ENCODE measurements around the gene TLN1.

TLN1 gene

GRCh38 chr9:35700942-35701341 is 31.1 kb downstream of the TLN1 start:
- no peak for DNase-seq

DNA sequence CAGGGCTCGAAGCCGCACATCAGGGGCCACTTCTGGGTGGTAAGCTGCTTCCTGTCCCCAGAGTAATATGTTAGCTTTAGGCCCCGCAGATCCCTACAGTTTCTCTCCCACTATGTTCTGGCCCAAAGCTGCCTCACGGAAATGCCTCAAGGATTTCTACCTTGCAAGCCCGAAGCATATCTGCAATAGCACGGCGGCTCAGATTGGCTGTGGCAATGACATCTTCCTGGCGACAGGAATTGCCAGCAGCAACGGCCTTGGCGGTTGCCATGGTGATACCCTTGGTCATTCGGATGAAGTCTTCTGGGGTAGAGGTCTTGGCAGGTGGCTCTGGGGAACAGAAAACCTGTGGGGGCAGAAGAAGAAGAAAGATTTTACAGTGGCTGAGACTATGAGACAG is 32.0 kb downstream of the TLN1 start:
- DNase-seq: no peak

GRCh38 chr9:35698231-35698630 is 33.8 kb downstream of the TLN1 start:
- no peak for DNase-seq

- no peak for DNase-seq
Measured at GRCh38 chr9:35697486-35697885, 34.5 kb downstream of the TLN1 start.

DNA sequence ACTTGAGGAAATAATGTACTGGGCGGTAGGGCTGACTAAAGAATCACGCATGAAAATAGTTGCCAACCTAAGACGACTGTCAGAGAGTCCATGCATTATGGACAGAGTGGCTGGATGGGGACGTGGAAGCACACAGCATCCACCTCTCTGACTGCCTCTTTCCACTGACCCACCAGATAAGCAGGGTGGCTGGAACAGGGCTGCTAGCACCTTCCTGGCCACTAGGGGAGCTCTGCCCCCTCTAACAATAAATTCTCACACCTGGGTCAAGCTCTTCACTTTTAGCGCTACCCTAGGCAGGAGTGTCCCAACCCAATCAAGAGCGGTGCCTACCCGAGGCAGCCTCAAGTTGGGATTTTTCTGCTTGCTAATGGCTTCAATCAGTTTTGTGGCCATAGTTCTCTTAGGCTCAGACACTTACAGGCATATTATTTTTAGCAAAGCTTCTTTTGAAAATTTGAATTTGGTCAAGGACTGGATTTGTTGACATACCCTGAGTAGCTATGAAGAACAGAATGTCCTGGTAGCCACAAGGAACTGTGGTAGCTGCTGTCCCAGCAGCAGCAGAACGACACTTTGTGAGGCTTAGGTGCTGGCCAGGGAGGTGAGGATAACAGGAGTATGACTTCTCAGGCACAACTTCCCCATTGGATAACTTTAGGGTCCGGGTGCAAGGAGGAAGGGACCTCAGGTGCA is 35.3 kb downstream of the TLN1 start:
- peak; percentile 85 for DNase-seq

- no peak for DNase-seq
Measured at GRCh38 chr9:35695943-35696401, 36.0 kb downstream of the TLN1 start.

DNA sequence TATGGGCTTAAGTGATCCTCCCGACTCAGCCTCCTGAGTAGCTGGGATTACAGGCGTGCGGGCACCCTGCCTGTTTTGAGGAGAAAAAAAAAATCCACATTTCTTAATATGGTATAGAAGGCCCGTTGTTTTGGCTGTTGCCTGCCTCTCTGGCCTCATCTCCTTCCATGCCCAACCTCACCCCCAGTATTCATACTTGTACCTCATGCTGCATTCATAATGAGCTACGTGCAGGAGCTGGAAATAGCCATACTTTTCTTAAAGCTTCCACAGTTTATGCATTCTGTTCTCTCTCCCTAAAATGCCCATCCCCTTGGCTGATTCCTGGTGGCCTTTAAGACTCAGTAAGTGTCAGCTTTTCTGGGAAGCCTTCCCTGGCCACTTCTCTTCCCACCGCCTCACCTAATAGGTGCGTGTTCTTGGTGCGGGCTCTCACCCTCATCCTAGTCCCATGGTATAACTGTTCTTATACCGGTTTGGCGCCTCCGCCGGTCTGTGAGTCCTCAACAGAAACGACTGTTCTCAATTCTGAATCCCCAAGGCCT is 40.2 kb downstream of the TLN1 start:
- DNase-seq: no peak

DNA sequence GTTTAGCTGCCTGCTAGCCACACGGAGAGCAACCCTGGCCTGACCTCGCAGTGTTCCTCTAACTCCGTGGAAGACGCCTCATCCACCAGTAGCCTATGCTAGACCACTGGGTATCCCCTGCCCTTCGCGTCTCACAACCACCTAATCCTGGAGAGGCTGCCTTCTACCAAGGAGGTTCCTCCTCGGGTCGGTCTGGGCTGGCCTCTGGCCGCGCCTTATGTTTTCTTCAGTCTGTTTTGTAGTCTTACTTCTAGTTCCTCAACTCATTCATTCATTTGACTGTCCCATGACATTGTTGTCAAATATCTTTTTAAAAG is 40.7 kb downstream of the TLN1 start:
- no peak for DNase-seq

DNA sequence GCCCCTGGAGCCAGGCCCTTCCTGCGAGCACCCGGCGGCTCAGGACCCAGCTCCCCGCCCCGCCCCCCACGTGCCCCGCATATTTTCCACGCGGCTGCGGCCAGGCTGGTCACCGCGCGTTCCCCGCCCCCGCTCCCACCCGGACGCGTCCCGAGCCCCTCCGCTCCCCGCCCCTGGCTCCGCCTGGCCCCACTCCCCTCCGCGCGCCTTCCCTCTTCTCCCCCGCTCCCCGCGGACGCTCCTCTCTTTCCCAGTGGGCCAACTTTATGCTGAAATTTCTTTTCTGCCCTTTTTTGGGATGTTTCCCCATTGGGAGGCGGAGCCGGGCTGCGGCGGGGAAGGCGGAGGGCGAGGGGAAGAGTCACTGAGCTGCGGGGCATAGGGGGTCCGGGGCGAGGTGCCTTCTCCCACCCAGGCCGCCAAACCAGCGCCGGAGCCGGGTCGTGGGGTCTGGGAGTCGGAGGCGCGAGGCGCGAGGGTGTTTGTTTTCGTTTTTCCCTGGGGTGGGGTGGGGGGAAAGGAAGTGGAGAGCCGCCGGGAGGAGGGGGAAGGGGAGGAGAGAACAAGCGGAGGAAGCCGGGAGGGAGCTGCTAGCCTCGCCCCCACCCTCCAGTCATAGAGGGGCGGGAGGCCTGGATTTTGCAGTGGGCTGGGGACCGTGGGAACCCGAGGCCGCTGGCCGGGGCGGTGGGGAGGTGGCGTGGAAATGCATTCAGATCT is 41.2 kb downstream of the TLN1 start:
- peak; percentile 79 for DNase-seq

DNA sequence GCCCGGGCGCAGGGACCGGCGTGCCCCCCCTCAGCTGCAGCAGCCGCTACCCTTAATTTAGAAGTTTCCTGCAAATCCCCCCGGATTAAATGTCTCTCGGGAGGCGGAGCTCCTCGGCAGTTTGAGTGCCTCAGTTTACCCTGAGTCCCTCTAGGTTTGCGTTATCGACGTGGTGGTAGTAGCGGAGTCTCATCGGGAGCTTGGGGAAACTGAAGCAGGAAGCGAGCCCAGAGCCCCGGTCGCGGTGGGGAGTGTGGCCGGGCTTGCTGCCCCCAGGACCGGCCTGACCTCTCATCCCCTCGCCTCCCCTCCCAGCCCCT is 41.7 kb downstream of the TLN1 start:
- no peak for DNase-seq

DNA sequence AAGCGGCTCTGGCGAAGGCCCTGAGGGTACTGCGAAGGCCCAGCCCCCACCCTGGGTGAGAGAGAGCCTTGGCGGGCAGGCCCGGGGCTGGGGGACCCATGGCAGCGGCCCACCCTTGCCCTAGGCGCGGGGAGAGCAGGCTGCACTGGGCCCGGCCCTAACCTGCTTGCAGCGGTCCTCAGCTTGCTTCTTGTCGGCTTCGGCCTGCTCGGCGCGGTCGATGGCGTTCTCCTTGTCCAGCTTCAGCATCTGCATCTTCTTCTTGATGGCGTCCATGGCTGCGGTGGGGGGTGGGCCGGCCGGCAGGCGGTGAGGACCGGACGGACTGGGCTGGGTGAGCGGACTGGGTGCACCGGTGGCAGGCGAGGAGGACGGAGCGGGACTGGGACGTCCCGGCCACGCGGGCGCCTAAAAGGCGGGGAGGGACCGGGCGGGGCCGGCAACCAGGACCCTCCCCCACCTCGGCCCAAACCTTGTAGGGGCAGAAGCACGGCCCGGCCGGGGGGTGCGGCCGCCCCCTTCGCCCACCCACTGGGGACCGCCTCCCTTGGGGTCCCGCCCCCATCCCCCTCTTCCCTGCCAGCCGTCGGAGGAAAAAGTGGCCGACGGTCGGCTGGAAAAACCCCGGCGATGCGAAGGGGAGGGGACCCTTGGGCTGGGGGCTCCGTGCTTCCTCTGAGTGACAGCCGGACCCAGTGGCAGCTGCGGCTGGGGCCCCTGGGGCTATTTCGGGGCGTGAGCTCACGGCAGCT is 42.3 kb downstream of the TLN1 start, which contains the start of gene TPM2:
TPM2 (minus strand) TSS at position 384 of the 752 bp plus-strand sequence; CDS start at position 276, 108 bp downstream.
- DNase-seq: no peak

DNA sequence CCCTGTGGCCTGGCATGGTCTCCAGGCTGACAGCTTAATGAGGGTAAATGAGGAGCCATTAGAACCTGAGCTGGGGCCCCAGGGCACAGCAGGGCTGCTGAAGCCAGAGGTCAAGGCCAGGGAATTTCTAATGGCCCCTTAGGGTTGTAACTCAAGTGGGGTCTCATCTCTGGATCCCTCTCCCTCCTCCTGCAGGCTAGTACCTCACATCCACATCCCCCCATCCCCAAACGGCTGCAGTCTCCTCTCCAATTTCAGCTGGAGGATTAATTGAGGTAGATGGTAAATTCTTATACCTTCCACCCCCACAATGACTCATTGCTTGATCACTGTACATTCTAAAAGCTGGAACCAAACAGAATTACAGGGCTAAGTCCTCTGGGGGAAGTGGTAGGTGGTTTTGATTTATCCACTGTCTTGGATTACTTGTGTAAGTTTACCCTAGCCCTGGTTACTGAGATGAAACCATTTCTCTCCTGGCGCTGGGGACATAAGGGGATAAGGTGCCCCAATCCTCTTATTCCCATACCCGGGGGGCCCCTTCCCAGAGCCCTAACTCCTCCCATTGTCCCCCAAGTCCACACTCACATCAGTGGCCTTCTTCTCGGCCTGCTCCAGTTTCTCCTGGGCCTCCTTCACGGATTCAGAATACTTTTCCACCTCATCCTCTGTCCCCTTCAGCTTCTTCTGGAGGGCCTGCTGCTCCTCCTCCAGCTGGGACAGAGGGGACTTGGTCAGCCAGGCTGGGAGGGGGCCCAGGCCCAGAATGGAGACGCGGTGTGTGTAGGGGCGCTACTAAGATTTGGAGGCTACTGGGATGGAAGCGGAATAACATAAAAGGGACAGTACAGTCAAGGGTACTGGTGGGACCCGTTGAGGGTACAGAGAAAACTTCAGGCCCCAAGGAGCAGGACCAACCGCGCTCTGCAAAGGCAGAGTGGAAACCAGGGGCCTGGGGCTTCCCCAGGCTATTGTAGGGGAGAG is 43.1 kb downstream of the TLN1 start:
- DNase-seq: no peak

- no peak for DNase-seq
Measured at GRCh38 chr9:35687972-35688557, 43.9 kb downstream of the TLN1 start.

DNA sequence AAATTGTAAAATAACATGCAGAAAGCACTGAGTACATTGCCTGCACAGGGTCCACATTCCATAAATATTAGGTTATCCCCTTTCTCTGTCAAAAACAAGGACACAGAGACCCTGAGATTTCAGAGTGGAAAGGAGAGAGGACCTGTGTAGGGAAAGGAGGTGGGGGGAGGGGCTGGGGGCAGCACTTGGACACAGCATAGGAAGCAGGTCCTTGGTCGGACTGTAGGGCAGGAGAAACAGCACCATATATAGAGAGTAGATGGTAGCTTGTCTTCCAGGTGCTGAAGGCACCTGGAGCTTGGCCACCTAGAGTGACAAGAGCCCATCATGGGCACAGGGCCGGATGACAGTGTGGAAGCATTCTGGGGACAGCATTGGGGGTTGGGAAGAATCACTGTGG is 44.7 kb downstream of the TLN1 start:
- DNase-seq: no peak

- no peak for DNase-seq
Measured at GRCh38 chr9:35686222-35687203, 45.5 kb downstream of the TLN1 start.

- no peak for DNase-seq
Measured at GRCh38 chr9:35685506-35685905, 46.5 kb downstream of the TLN1 start.

DNA sequence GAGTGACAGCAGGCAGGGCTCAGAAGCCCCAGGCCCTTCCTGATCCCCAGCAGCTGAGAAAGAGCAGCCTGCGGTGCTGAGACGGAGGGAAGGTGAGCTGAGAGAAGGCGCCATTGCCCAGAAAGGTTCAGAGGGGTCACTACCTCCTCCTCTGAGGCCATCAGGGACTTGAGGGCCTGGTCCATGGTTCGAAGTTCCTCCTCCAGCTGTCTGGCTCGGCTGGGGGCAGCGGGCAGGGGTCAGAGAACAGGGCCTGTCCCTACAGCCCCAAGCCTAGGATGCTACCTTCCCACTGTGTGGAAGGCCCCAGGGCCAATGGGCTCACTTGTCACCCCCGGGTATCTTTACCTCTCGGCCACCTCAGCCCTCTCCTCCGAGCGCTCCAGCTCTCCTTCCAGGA is 47.1 kb downstream of the TLN1 start:
- no peak for DNase-seq

DNA sequence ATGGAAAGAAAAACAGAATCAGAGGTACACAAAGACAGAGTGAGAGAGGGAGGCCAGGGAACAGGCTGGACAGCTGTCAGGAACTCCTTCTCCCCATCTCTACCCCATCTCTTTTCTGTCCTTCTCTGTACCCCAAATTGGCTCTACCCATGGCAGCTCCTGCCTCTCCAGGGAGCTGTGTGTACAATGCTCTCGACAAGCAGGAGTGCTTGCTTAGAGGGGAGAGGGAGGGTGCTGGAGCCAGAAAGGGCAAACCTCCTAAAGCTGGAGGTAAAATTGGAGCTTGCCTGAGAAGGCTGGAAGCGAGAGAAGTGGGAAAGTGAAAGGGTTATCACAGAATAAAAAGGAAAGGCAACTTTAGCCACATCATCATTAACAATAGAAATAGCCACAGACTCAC is 48.7 kb downstream of the TLN1 start:
- no peak for DNase-seq

DNA sequence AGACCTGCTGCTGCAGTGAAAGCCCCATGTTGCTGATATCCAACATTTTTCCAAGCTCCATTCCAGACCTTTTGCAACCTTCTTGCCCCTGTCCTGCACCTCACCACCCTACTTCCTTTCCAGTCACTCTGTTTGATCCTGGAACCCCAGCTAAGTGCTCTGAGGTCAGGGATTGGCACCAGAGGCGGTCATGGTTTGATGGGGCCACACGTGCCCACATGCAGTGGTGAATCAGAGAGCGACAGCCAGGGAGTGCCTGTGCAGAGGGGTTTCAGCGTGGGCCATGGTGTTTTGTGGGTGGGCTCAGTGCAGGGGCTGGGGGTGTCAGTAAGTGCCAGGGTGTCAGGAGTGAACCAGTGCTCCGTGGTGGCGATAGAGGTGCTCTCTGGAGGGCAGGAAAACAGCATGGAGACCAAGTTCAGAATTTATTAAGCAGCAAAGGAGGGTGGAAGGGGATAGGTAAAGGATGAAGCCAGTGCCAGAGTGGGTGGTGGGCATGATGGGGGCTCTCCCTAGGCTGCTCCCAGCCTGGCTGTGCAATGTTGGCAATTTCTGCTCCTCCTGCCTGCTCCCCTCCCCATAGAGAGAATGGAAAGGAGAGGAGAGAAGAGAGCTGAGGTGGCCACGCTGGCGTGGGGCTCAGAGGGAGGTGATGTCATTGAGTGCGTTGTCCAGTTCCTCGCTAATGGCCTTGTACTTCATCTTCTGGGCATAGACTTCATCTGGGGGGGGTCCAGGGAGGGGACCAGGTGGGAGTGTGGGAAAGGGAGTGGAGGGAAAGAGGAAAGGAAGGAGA is 49.3 kb downstream of the TLN1 start:
- DNase-seq: no peak

GRCh38 chr9:35682051-35682450 is 49.9 kb downstream of the TLN1 start:
- DNase-seq: no peak

Measured in activated effector memory CD4-positive, alpha-beta T cell treated with anti-CD3 and anti-CD28 coated beads, Interleukin-2, amount 50 U/mL, for 16 hours (primary cell).